Measurements from ENCODE around the gene ADAMTSL3. TPM values are rescaled to one million over a fixed set of nuclear protein-coding genes. Genes with fewer than 3 reads are reported as not detected.

Gene ADAMTSL3
- total and polyA plus RNA-seq, 2 of the 8 experiments (the other 6 are each of a cell fraction or from before 2014, with no cell fraction given), result 0.35 to 1.4 TPM

DNA sequence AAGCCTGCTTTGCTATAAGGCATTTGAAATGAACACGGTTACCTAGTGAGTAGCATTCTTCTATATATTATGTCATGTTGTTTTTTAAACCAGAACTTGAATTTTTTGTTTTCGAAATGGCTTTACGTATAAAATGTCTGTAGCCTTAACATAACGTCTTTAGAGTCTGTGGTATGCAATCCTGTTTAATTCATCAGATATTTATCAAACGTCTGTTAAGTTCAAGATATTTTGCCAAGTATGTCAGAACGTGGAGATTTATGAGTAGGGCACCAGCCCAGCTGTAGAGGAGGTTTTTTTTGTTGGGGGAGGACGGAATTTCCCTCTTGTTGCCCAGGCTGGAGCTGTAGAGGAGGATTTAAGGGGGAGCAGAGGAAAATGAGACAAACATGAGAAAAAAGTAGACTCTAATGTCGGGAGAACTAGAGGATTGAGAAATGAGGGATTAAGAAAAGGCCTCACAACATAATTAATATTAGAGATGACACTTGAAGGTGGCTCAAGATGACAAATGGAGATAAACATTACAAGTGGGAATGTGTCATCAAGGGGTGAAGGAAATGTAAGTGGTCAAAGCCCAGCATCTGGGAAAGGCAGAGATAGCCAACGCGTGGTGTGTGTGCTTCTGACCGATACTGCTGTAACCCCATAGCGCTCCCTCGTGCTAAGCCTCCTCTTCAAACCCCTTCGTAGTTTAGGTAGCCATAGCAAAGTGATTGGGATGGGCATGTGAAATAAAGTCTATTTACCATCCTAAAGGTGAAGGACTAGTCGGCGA, 427.7 kb downstream of the ADAMTSL3 start:
- H3K4me1 ChIP-seq (replicated peaks in 1 of 4; ENCODE audit: control insufficient read depth in 3 of 4, insufficient read depth in 4 of 4, low read length in 3 of 4), result no peaks in the 10 kb centered on the region
- WGBS, 2 experiments (ENCODE audit: extremely low coverage in 1 of 2, insufficient coverage in 1 of 2, insufficient read length in 1 of 2, insufficient replicate concordance in 2 of 2, low coverage in 1 of 2, low lambda C conversion rate in 2 of 2, missing lambda C conversion rate in 1 of 2), result 86% methylated on average over 16 of the region's 16 CpGs; no CpG with 5 or more reads in 1 of the 2 experiments
- H3K79me2 ChIP-seq (ENCODE audit: control insufficient read depth in 1 of 2, insufficient read depth in 2 of 2, low read length in 2 of 2), result no peaks in the 10 kb centered on the region
- H2AK5ac ChIP-seq (ENCODE audit: low read depth, low read length), result no peak overlapping the region
- H3K4ac ChIP-seq (replicated peaks; ENCODE audit: insufficient read length, low read depth, low read length), result no peak overlapping the region
- H3K18ac ChIP-seq (ENCODE audit: extremely low read depth, low read length), result no peak overlapping the region
- FAIRE-seq, result no peak
- no peak overlapping the region for H3K23ac ChIP-seq (ENCODE audit: insufficient read length)
- TF ChIP-seq SUZ12 (IDR thresholded peaks at IDR 0.05; ENCODE audit: low read length) (no peak), POLR2A (IDR thresholded peaks at IDR 0.05; ENCODE audit: control extremely low read depth in 1 of 2, low read depth in 2 of 2, low read length in 2 of 2) (no peak), SAP30 (IDR thresholded peaks at IDR 0.05; ENCODE audit: insufficient read depth, insufficient replicate concordance, low read length) (no peak), PHF8 (conservative IDR thresholded peaks at IDR 0.05; ENCODE audit: low read depth, low read length) (no peak), POLR2AphosphoS5 (IDR thresholded peaks at IDR 0.05; ENCODE audit: low read depth, low read length) (no peak), TAF7 (optimal IDR thresholded peaks at IDR 0.05; ENCODE audit: borderline replicate concordance, low read depth, low read length) (no peak)
- TF ChIP-seq, protein P1, sequence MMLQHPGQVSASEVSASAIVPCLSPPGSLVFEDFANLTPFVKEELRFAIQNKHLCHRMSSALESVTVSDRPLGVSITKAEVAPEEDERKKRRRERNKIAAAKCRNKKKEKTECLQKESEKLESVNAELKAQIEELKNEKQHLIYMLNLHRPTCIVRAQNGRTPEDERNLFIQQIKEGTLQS (IDR thresholded peaks at IDR 0.05; ENCODE audit: insufficient read depth, low read depth, low read length), result no peak
- no peak overlapping the region for H2BK12ac ChIP-seq (ENCODE audit: low read depth, low read length)
- H3K27ac ChIP-seq (ENCODE audit: low read depth, low read length), result no peak overlapping the region
- H4K5ac ChIP-seq (ENCODE audit: insufficient read length, low read depth, low read length), result no peak overlapping the region
- no peak overlapping the region for H3K4me3 ChIP-seq (ENCODE audit: extremely low read depth in 1 of 4, insufficient read depth in 2 of 4, low read depth in 3 of 4, low read length in 4 of 4)
- no peak overlapping the region for H4K8ac ChIP-seq (ENCODE audit: extremely low read depth, insufficient read depth, low read length)
- no peaks in the 10 kb centered on the region for H3K79me1 ChIP-seq (ENCODE audit: low read depth, low read length)
- no peak overlapping the region; a peak in 1 of 4 replicates for H3K4me2 ChIP-seq (ENCODE audit: insufficient read depth in 1 of 2, low read depth in 2 of 2, low read length in 2 of 2)
- ChIA-PET CTCF (ENCODE audit: partially characterized antibody) (no interaction called here), POLR2A (ENCODE audit: partially characterized antibody) (no interaction called here)
- H3K14ac ChIP-seq (ENCODE audit: insufficient read length), result no peak overlapping the region
- no peak overlapping the region for H3K56ac ChIP-seq (replicated peaks; ENCODE audit: insufficient read length, low read depth, low read length)
- H2AFZ ChIP-seq (ENCODE audit: low read length), result no peak overlapping the region
- no peak overlapping the region for H2BK120ac ChIP-seq (replicated peaks; ENCODE audit: low read depth, low read length)
- H4K91ac ChIP-seq (replicated peaks; ENCODE audit: insufficient read length, low read length), result no peak overlapping the region
- H2BK5ac ChIP-seq (ENCODE audit: low read depth, low read length), result no peak overlapping the region
- H3K36me3 ChIP-seq (ENCODE audit: control insufficient read depth in 2 of 4, insufficient read depth in 4 of 4, low read length in 3 of 4), result no peaks in the 10 kb centered on the region
- H3K9ac ChIP-seq (replicated peaks in 1 of 4; ENCODE audit: extremely low read depth in 1 of 4, low read depth in 3 of 4, low read length in 3 of 4), result no peak overlapping the region
- H2BK15ac ChIP-seq (ENCODE audit: low read length), result no peak overlapping the region
- no peaks in the 10 kb centered on the region for H3K9me3 ChIP-seq (ENCODE audit: insufficient read depth in 2 of 2, low read depth in 1 of 2, low read length in 1 of 2)
- DNase-seq (ENCODE audit: low read depth in 1 of 2, low spot score in 2 of 2), result no peak
- peaks cover 3 to 27% (median 13%) of the 10 kb centered on the region in 4 experiments for H3K27me3 ChIP-seq (replicated peaks in 1 of 4; ENCODE audit: control insufficient read depth in 3 of 4, extremely low read depth in 1 of 4, insufficient read depth in 3 of 4, low read length in 3 of 4)
- no peak overlapping the region for H2BK20ac ChIP-seq (ENCODE audit: low read length)
- H4K20me1 ChIP-seq (replicated peaks in 1 of 2; ENCODE audit: control insufficient read depth in 1 of 2, insufficient read depth in 2 of 2, low read length in 2 of 2), result no peaks in the 10 kb centered on the region
- H3K23me2 ChIP-seq (ENCODE audit: low read depth, low read length), result peaks cover 4% of the 10 kb centered on the region; the same call in 1 of the 2 replicates
